DMS53 treated with DMSO at 0.1 percent for 48 hours (cell line): Measurements from ENCODE around the gene CD44.

Experiments
- DNase-seq: peaks from one replicate; lab custom pipeline; 2025; ENCODE audit not compliant: unreplicated experiment; lab: John Stamatoyannopoulos, UW

The CD44 gene

DNA sequence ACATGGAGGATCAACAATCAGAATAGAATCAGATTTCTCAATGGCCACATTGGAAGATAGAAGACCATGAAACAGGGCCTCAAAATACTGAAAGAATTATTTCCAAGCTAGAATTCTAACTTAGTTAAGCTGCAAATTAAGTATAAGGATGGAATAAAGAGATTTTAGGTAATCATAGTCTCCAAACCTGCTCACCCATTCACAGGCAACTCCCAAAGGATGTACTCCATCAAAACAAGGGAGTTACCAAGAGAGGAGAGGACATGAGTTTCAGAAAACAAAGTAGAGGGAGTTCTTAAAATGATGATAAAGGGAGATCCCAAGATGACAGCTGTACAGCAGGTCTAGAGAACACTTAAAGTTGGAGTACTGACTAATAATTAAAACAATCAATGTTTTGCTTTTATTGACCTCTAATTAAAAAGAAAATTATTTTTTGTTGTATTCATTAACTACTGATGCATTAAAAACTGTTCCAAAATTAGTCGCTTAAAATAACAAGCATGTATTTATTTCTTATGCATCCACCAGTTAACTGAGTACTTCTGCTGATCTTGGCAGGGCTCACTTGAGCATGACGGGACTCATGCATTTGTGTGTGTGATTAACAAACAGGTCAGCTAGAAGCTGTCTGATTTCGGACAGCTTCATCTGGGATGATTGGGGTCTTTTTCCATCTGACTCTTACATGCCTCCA, 95.6 kb downstream of the CD44 start:
- DNase-seq: no peak

DNA sequence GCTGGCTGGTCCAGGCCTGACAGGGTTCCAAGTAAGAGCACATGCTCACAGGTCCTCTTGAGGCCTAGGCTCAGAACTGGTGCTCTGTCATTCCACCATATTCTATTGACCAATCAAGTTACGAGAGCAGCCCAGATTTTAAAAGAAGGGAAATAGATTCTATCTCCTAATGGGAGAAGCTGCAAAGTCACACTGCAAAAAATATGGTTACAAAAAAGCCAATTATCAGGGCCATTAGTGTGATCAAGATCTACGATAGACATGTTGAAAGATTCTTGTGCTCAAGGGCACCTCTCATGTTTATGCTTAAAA, 96.1 kb downstream of the CD44 start:
- DNase-seq: no peak

DNA sequence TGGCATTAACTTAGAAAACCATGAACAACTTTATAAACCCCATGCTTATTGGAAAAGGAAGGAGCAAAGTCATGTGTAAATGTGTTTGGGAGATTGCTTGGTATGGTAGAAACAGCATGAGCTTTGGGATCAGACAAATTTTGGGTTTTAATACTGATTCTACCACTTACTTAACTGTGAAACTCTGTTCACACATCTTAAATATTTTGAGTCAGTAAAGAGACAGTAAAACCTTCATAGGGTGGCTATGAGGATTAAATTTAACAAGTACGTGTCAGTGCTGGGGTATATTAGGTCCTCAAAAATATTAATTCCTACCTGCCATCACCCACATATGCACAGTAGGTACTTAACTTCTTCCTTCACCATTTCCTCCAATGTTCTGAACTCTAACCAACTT, 96.5 kb downstream of the CD44 start:
- DNase-seq: no peak

DNA sequence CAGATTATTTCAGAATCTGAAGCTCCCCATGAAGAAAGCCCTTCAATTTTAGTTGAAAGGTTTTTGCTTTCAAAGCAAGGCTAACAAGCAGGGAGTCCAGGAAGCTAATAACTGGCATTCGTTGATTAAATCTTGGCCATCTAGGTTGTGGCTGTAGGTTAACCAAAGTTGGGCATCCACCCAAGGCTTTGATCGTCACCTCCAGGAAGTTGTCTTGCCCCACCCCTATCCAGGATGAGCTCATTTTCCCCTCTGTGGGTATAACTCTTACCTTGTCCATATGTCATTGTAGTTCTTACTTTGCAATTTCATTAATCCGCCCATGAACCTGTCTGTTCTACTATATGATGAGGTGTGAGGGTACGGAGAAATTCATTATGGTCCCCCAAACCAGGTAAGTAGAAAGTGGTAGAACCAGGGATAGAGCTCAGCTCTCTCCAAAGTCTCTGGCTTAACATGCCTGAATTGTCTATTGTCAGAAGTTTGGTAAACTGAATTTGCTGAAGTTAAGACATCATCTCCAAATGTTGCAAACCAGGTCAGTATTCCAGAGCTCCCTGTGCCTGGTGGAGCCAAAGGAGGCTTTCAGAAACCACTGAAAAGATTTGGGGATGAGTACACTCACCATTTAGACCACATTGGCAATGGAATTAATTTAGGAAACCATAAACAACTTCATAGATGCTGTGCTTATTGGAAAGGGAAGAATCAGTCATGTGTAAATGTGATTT, 97.1 kb downstream of the CD44 start:
- no peak for DNase-seq

DNA sequence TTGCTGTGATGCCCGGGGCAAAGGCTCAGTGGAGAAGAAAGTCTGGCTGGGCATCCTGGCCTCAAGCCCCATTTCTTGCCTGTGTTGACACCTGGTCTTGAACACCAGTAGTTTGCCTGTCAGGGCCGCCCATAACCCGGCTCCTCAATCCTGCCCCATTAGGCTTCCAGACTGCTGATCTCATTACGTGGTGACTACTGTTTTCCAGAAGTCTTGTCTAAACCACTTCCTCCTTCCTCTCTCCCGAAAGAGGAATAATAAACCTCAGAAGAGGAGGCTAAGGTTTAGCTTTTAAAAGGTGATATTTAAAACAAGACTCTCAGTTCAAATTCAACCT, 97.7 kb downstream of the CD44 start:
- DNase-seq: no peak

DNA sequence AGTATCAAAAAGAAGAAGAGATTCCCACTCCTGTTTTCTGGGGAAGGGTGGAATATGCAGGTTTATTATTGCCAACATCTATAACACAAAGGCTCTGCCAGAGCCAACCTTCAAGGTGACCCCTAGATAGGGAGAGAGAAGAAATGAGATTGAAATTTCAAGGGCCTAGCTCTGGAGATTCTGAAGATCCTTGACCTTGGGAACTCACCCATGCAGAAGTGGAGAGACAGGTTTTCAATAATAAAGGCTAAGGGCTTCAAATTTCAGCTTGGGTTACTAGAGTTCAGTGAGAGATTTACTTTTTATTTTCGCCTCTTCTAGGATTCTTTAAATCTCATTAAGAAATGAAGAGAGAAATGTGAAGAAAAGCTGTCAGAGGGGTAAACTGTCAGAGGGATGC, 98.4 kb downstream of the CD44 start:
- no peak for DNase-seq

DNA sequence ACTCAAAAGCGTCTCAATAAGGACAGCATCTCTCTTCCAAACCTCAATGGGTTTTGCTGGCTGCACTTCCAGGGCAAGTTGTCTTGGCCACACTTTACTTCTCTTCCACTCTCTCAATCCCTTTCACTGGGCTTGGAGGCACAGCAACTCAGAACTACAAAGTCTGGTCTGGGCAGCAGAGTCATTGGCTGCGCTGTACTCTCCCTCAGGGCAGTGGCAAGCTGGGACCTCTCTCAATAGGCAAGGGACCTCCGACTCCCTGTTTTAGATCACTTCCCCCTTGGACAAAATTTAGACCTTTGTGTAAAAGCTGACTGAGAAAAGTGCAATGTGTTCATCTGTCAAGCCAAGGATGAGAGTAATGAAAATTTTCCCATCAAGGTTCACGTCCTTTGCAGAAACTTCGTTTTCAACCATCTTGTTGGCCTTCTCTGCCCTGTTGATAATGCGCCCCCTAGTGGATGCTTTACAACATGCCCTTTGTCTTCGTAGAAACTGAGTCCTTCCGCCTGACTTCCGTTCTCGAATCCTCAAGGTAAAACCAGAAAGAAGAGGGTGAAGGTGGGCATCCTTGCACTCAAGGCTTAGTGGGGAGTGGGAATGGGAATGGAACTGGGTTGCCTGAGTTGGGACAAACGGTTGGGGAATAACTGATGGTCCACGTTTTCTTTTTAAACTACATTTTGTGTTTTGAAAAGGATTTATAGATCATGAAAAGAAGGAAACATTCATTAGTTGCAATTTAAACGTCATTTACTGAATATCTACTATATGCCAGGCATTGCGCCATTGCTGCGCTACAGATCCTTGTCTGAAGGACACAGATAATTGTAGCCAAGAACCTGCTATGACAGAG, 99.1 kb downstream of the CD44 start:
- peak; percentile 27 for DNase-seq

DNA sequence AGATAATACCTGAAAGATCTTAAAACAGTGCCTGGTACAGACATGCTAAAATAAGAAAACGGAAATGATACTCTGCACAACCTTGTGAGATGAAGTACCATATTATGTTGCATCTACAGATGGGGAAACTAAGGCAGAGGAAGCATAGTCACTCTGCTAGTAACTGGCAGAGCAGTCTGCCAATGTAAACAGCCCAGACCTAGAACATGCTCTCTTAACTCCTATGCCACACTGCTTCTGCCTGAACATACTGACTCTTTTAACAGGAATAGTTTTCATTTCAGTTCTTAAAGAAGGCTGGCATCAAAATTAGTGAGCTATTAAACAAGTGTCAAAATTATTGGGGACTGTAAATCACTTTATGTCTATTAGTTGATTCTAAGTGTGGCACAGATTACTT, 99.9 kb downstream of the CD44 start:
- no peak for DNase-seq

DNA sequence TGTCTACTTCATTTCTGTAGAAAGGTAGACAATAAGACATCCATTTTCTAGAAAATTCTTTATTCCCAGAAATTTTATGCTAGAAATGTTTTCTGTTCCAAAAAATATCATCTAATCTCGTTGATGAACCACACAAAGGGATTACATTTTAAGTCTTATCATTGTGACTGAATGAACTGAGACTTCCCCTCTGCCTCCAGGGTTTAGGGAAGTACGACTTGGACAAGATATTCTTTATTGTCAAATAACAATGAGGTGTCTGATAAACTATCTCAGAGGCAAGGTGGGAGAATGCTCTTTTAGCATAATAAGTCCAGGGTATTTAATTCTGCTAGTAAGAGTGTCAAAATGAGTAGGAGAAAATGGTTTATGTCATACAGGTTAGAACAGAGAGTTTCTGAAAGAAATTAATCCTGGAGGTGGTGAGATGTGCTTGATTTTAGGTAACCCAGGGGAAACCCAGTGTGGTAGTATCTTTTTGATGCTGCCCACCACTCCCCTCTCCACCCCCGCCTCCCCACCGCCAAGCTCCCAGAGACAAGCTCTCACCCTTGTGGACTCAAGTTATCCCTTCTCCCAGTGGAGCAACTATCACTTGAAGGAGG, 100.6 kb downstream of the CD44 start:
- DNase-seq: no peak

DNA sequence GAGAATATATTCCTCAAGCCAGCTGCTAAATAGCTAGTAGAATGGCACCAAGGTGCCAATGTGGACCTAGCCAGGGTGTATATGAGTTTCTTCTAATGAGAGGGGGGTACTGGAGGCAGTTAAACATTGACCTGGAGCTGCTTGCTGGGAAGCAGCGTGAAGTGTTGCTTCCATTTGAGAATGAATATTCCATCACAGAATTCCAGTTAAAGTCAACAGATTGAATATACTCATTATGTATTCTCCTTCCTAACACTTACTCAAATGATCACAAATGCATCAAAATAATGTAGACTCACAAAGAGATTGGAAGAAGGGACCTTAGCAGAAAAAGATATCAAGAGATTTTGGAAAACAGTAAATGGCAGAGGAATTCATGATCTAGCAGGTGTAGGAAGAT, 102.1 kb downstream of the CD44 start:
- DNase-seq: no peak

DNA sequence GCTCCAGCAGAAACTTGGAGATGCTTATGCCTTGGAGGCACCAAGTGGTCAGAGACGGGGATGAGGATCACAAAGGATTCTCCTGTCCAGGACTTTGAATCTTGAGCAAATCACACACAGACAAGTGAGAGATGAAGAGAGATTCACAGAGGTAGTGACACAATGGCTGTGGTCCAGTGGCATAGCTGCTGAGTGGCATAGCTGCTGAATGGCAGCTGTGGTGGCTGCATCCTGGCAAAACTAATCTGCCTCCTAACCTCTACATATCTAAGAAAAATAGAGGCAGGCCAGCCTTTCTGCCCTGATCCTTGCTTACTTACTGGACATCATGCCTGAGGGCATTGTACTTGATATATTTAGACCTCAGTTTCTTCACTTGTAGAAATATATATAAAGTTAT, 102.6 kb downstream of the CD44 start:
- no peak for DNase-seq

DNA sequence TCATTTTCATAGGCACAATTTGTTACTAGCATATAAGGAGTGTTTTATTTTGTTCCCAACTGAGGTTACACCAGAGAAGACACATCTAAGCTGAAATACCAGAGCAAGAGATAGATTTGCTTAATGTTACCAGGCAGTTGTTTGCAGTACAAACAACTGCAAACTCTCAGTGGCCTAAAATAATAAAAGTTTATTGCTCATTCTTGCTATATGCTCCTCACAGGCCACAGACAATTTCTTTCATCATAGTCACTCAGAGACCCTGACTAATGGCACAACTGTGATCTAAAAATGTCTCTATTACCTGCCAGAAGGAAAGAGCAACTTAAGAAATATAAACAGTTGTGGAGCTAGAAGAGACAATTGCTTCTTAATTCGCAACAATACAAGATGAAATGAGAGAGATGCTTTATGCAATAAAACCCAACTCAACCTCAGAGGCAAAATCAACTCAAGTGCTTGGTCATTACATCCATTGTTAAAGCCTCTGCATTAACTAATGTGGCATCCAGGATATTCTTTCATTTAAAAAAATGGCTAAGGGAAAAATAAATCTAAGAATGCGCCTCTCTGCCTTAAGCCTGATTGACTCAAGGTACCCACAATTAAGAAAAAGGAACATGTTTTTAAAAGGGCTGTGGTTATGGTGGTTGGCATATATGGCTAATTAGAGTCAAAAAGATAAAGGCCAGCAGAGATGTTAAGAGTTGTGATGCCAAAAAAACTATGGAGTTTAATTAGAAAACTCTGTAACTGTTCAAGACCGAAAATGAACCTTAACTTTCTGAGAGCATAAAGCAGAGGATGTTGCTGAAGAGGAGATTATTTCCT, 103.7 kb downstream of the CD44 start:
- DNase-seq: no peak

DNA sequence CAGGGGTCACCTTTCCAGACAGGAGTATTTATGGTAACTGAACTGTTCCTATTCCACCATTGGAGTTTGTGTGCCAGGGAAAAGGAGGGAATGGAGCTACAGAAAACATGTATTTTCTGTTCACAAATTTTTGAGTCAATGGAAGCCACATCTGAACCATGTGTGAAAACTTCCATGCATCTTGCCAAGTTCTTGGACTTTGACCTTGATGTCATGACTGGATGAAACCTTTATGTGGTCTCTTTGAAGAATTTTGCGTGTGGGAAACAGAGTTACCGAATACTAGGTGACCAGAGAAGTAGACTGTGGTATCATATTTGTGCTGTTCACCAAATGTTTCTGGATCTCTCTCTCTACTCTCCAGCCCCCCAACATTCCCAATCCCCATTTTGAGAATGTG, 104.8 kb downstream of the CD44 start:
- no peak for DNase-seq

DNA sequence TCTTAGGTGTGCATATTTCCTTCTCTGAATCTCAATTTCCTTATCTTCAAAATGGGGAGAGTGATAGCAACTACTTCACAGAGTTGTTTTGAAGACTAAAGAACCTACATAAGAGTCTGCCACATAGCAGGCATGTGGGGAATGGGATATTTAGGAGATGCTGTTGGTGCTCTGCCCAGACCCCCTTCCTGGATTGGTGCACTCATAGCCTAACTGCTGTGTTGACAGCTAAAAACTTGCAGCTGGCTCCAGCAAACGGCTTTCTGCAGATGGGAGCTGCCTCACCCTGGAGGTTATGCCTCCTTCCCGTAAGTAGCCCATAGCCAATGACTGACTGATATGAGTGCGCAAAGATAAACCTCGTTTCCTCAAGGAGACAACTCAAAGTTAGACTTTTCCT, 106.1 kb downstream of the CD44 start:
- DNase-seq: no peak

DNA sequence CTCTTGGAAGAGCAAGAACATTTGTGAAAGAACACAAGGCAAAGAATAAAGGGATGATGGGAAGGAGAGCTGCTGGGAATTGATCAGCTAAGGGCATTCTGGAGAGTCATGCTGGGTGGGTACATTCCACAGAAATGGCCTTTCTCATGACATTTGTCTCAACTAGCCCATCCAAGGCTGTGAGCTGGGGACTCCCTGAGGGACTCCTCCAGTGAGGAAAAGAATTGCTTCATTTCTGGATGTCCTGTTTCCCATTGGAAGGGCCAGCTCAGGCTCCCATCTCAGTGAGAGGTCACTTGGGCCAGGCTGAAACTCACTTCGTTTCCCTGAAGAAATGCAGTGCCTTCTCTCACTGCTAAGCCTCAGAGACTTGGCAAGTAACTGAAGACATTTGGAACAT, 106.8 kb downstream of the CD44 start:
- DNase-seq: no peak

DNA sequence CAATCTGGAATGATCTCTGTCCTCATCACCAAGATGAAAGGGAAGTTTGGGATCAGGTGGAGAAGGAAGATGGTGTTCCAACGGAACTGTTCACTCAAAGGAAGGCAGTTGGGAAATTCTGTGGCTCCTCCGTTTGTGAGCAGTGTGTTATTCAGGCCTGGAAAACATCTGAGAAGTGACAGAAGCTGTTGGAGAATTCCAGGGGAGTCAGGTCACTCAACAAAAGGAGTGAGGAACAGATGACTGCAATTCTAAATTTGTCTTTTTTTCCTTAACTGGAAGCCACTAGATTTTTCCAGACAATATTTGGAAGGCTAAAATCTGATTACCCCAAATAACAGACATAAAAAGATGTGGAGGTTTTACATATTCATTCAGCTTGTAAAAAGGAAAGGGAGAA, 107.8 kb downstream of the CD44 start:
- DNase-seq: no peak

DNA sequence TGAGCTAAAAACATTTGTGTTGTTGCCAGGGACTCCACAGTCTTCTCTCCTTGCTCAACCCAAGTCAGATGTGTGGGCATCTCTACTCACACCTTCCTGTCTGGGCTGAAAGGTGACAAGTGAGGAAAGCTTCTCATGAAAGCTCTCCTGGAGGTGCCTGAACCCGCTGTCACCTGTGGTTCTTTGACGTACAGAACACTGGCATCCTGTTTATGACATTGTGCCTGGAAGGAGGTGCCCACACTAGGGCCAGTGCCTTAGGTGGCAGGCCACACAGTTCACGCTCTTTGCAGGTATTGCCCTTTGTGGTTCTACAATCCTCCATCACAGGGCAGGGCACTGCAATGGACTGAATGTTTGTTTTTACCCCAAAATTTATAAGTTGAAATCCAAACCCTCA, 108.5 kb downstream of the CD44 start:
- DNase-seq: no peak

DNA sequence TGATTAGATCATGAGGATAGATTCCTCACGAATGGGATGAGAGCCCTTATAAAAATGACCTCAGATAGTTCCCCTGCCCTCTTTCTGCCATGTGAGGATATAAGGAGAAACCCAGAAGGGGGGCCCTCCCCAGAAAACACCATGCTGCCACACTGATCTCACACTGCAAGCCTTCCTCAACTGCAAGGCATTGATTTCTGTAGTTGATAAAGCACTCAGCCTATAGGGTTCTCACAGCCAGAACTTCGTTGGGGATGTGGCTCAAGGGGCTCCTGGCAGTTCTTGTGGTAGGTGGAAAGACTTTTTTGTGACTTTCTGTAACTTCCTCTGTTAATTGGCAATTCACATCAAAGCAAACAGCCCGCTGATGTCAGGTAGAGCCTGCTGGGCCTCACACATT, 108.9 kb downstream of the CD44 start:
- no peak for DNase-seq

DNA sequence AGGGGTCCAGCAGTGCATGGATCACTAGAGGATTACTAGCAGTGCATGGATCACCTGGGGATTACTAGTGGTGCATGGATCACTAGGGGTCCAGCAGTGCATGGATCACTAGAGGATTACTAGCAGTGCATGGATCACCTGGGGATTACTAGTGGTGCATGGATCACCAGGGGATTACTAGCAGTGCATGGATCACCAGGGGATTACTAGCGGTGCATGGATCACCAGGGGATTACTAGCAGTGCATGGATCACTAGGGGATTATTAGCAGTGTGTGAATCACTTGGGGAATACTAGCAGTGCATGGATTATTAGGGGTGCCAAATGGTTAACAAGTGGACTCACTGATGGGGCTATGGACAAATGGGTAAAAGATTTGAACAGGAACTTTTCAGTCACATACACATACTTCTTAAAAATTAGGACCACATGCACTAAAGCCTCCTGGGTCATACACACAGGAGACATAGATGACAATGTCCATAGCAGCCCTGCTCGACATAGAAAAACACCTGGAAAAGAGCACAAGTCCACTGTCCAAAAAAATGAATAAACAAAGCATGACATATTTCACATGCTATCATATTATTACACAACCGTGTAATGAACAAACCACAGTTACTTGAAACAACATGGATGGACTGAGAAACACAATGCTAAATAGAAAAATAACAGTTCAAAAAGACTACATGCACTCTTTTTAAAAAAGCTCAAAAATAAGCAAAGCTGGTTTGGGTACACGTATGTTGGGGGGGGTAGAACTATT, 109.8 kb downstream of the CD44 start:
- DNase-seq: no peak

DNA sequence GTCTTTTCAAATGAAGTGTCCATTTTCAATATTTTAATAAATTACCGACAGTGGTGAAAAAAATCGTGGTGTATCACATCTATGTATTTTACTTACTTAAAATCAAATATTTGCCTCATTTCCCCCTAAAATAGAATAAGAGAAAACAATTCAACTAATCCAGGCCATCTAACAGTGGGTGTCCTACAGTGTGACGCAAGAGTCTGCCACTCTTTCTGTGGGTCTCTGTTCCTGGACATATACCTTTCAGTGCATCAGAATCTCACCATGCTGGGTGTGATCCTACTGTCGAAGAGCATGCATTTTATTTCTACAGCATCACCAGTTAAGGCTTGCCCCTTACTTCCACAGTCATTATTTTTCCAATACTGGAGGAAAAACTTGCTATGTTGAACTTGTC, 111.2 kb downstream of the CD44 start:
- no peak for DNase-seq
